CD4-positive, CD25-positive, alpha-beta regulatory T cell (primary cell): ENCODE data around the gene ENTR1. TPM values are rescaled to one million over a fixed set of nuclear protein-coding genes. Genes with fewer than 3 reads are reported as not detected.
A peak's percentile ranks its signal among the peaks of the same experiment; 100 is the strongest.

Source experiments
- ATAC-seq, 2 donors: fragments of 150-1000 bp; cut with Tn5 transposase; one replicate each; pipeline ENCODE4 v1.10.0; 2021; ENCODE audit warnings: low read depth in 2 of 2, moderate number of reproducible peaks in 2 of 2, moderate library complexity in 1 of 2
- DNase-seq, 3 donors: peaks; one replicate each; pipeline versions ENCODE4 v3.0.0 to v3.0.0-alpha.2; 2012 to 2022; ENCODE audit warnings: mixed read lengths in 1 of 3
- H3K27ac ChIP-seq: one replicate; pipeline ENCODE4 v1.7.0; 2013; ENCODE audit warnings: mild to moderate bottlenecking, low read length; ENCODE audit not compliant: insufficient read depth, poor library complexity, severe bottlenecking
- H3K27me3 ChIP-seq: one replicate; pipeline ENCODE4 v1.7.0; 2013; ENCODE audit warnings: low read length; ENCODE audit not compliant: control insufficient read depth, insufficient read depth
- H3K36me3 ChIP-seq: one replicate; pipeline ENCODE4 v1.7.0; 2013; ENCODE audit warnings: mild to moderate bottlenecking, low read length, moderate library complexity; ENCODE audit not compliant: control insufficient read depth, insufficient read depth
- H3K4me1 ChIP-seq: 2 replicates; pipeline ENCODE4 v1.7.0; 2013; ENCODE audit warnings: mild to moderate bottlenecking, low read length; ENCODE audit not compliant: insufficient read depth, control insufficient read depth, poor library complexity, severe bottlenecking
- H3K4me3 ChIP-seq: one replicate; pipeline ENCODE4 v1.7.0; 2013; ENCODE audit warnings: low read depth, mild to moderate bottlenecking, low read length, moderate library complexity
- H3K9me3 ChIP-seq, 2 experiments: 1 replicate in 1 of 2; 2 replicates in 1 of 2; pipeline ENCODE4 v1.7.0; 2013; ENCODE audit warnings: low read length in 2 of 2, mild to moderate bottlenecking in 1 of 2, moderate library complexity in 1 of 2; ENCODE audit not compliant: control insufficient read depth in 2 of 2
- H3K27ac Mint-ChIP-seq, 3 donors: one replicate each; pipeline ENCODE4 v1.8.0; 2020 to 2022; ENCODE audit warnings: mild to moderate bottlenecking in 3 of 3, mixed read lengths in 3 of 3, moderate library complexity in 2 of 3
- H3K27me3 Mint-ChIP-seq: one replicate; pipeline ENCODE4 v1.8.0; 2022; ENCODE audit warnings: mild to moderate bottlenecking, mixed read lengths
- H3K36me3 Mint-ChIP-seq: one replicate; pipeline ENCODE4 v1.8.0; 2020; ENCODE audit warnings: mixed read lengths
- H3K4me1 Mint-ChIP-seq, 4 donors: one replicate each; pipeline ENCODE4 v1.8.0; 2020 to 2022; ENCODE audit warnings: mixed read lengths in 4 of 4, mild to moderate bottlenecking in 1 of 4
- H3K4me3 Mint-ChIP-seq, 4 donors: one replicate each; pipeline ENCODE4 v1.8.0; 2020 to 2022; ENCODE audit warnings: mild to moderate bottlenecking in 4 of 4, mixed read lengths in 4 of 4, moderate library complexity in 3 of 4
- H3K9me3 Mint-ChIP-seq, 7 donors: one replicate each; pipeline ENCODE4 v1.8.0; 2020 to 2022; ENCODE audit warnings: mixed read lengths in 7 of 7, mild to moderate bottlenecking in 3 of 7, moderate library complexity in 2 of 7
- polyA plus RNA-seq, 4 donors: library from polyadenylated mRNA; unstranded; fragments of 300-500 nt; fragmentation: Illumina TruSeq; gene quantifications; one replicate each; pipeline ENCODE4 v1.2.3, GENCODE V29; 2021
- total RNA-seq: library from RNA; stranded (reverse); gene quantifications from one replicate; pipeline ENCODE4 v1.2.3, GENCODE V29; 2022

The ENTR1 gene, protein sequence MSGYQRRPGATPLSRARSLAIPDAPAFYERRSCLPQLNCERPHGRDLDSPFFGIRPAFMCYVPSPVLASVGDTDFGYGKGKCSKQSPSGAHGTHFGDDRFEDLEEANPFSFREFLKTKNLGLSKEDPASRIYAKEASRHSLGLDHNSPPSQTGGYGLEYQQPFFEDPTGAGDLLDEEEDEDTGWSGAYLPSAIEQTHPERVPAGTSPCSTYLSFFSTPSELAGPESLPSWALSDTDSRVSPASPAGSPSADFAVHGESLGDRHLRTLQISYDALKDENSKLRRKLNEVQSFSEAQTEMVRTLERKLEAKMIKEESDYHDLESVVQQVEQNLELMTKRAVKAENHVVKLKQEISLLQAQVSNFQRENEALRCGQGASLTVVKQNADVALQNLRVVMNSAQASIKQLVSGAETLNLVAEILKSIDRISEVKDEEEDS
- total RNA-seq (63.2 TPM), polyA plus RNA-seq (1 to 10 TPM; 7.8 to 9.9 (median 9.2) TPM)

- H3K4me1 ChIP-seq = peaks cover 29% of the 10 kb centered on the region
- H3K9me3 ChIP-seq = no peaks in the 10 kb centered on the region
- peaks cover 40% of the 10 kb centered on the region for H3K36me3 ChIP-seq
- H3K9me3 Mint-ChIP-seq = no peaks in the 10 kb centered on the region
- peaks cover 28% of the 10 kb centered on the region for H3K36me3 Mint-ChIP-seq
- peak within 1 kb of the TSS; percentile 86 to 95 (median 95) for H3K27ac Mint-ChIP-seq
- H3K27me3 Mint-ChIP-seq = no peaks in the 10 kb centered on the region
- H3K4me3 ChIP-seq = peak within 1 kb of the TSS; percentile 81
- H3K4me1 Mint-ChIP-seq = peaks cover 0 to 54% (median 27%) of the 10 kb centered on the region in 4 donors
- peak; percentile 86 to 89 for ATAC-seq
- H3K4me3 Mint-ChIP-seq = peak within 1 kb of the TSS; percentile 88 to 95 (median 92)
- peak; percentile 93 to 95 (median 94) for DNase-seq
- peak within 1 kb of the TSS; percentile 90 for H3K27ac ChIP-seq
- H3K27me3 ChIP-seq = no peaks in the 10 kb centered on the region
These were observed at the start of gene ENTR1, which contains the start of gene PMPCA for GRCh38 chr9:136410500-136411287. Gene ENTR1, minus strand, starts transcription at chr9:136410614. Its CDS starts 217 bp downstream, at chr9:136410397. Gene PMPCA, plus strand, starts transcription at chr9:136410658. Its CDS starts 11 bp downstream, at chr9:136410669.

DNA sequence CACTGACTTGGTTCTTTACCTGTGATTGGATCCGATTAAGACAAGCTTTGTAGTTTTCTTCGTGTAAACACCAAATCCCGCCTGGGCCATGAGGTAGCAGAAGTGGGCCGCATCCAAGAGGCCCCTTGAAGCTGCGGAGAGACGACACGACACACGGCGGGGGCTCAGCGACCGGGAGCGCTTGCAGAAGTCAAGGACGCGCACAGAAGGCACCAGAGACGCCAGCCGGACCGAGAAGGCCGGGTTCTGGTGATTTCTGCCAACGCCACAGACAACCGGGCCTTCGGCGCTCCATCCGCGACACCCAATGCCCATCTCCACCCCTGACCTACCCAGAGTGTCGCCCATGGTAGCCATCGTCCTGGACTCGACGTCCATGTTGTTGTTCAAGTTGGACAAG lies 49.0 kb upstream of the ENTR1 start:
- H3K36me3 Mint-ChIP-seq = peaks cover 26% of the 10 kb centered on the region
- no peaks in the 10 kb centered on the region for H3K27me3 Mint-ChIP-seq

DNA sequence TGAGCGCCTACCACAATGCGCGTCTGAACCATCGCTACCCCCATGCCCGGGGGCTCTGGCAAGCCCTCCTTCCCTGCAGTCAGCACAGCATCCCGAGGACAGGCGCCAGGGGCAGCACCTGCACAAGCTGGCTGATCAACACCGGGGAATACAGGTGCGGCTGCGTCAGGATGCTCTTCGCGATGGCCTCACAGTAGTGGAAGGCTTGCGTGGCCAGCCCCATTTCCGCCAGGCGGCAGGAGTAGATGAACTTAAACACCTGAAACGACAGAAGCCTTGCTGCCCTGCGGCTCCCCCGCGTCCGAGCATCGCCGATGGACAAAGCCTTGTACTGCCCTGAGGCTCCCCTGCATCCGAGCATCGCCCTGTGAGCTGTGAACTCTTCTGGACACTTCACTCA lies 46.9 kb upstream of the ENTR1 start:
- Histone ChIP-seq H3K4me1 (no peaks in the 10 kb centered on the region), H3K9me3 (no peaks in the 10 kb centered on the region), H3K36me3 (peaks cover 86% of the 10 kb centered on the region), H3K27ac (no peak overlapping the region), H3K4me3 (no peak overlapping the region), H3K27me3 (no peaks in the 10 kb centered on the region)
- Mint-ChIP-seq H3K9me3 (no peaks in the 10 kb centered on the region), H3K27me3 (no peaks in the 10 kb centered on the region), H3K4me1 (peaks cover 0 to 3% (median 1%) of the 10 kb centered on the region in 4 donors), H3K36me3 (peaks cover 33% of the 10 kb centered on the region), H3K27ac (no peak overlapping the region), H3K4me3 (no peak overlapping the region)
- no peak for ATAC-seq
- DNase-seq = no peak

More for the DNA sequence above, 49.0 kb upstream of the ENTR1 start:
- Mint-ChIP-seq H3K27ac (no peak overlapping the region), H3K4me3 (no peak overlapping the region), H3K4me1 (peaks cover 0 to 4% (median 0%) of the 10 kb centered on the region in 4 donors), H3K9me3 (no peaks in the 10 kb centered on the region)
- Histone ChIP-seq H3K36me3 (peaks cover 94% of the 10 kb centered on the region), H3K4me1 (no peaks in the 10 kb centered on the region), H3K4me3 (no peak overlapping the region), H3K27ac (no peak overlapping the region), H3K9me3 (no peaks in the 10 kb centered on the region), H3K27me3 (no peaks in the 10 kb centered on the region)
- no peak for DNase-seq
- ATAC-seq = no peak

- H3K4me3 ChIP-seq = no peak overlapping the region
- no peaks in the 10 kb centered on the region for H3K27me3 Mint-ChIP-seq
- no peak overlapping the region for H3K27ac Mint-ChIP-seq
- H3K36me3 Mint-ChIP-seq = peaks cover 32% of the 10 kb centered on the region
- H3K27ac ChIP-seq = no peak overlapping the region
- peaks cover 82% of the 10 kb centered on the region for H3K36me3 ChIP-seq
- no peaks in the 10 kb centered on the region for H3K27me3 ChIP-seq
- DNase-seq (no peak), ATAC-seq (no peak)
- peaks cover 0 to 3% (median under 1%) of the 10 kb centered on the region in 4 donors for H3K4me1 Mint-ChIP-seq
- H3K4me3 Mint-ChIP-seq = peak overlapping the region in 1 of 4 donors; percentile 7
- H3K4me1 ChIP-seq = no peaks in the 10 kb centered on the region
- H3K9me3 Mint-ChIP-seq = no peaks in the 10 kb centered on the region
- no peaks in the 10 kb centered on the region for H3K9me3 ChIP-seq
These were observed 45.8 kb upstream of the ENTR1 start for GRCh38 chr9:136456258-136456657.

DNA sequence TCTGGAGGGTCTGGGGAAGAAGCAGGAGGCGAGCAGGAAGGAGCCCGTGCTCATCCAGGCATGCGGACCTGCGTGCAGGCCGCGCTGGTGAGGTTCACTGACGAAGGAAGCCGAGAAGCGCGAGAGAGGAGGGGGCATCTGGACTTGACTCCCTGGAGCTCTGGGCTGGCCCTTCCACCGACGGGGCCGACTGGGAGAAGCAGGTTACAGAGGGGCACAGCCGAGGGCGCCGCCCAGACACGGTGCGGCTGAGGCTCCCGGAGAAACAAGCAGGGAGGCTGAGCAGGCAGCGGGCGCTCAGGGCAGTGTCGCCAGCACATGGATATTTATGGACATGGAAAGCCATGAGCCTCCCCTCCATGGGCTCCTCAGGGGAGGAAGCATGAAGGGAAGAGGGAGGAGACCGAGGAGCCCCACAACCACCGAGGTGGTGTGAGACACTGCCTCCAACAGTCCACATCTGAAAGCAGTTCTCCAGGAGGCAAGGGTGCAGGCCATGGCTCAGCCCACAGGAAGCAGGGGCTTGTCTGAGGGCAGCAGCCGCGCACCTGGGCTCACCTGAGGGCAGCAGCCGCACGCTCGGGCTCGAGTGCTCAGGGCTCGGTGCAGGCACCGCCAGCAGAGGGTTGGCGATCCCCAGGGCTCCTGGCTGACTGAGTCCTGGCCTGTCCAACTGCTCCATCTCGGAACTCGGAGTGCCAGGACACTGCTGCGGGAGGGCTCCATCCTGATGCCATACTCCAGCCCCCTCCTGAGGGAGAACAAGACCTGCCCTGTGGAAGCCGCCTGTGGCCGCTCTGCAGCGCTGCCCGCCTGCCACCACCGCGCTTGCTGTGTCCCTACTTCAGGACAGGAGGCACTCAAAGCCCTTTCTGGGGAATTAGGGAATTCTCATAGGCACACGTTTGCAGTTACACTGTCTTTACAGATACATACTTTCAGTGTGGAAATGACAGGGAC lies 44.9 kb upstream of the ENTR1 start:
- peak in 1 of 2 donors; percentile 15 for ATAC-seq
- Mint-ChIP-seq H3K9me3 (no peaks in the 10 kb centered on the region), H3K4me1 (peaks cover 0 to 3% (median under 1%) of the 10 kb centered on the region in 4 donors), H3K36me3 (peaks cover 35% of the 10 kb centered on the region), H3K4me3 (peak overlapping the region in 1 of 4 donors; percentile 13), H3K27ac (no peak overlapping the region), H3K27me3 (no peaks in the 10 kb centered on the region)
- Histone ChIP-seq H3K27ac (no peak overlapping the region), H3K9me3 (no peaks in the 10 kb centered on the region), H3K4me3 (no peak overlapping the region), H3K27me3 (no peaks in the 10 kb centered on the region), H3K4me1 (no peaks in the 10 kb centered on the region), H3K36me3 (peaks cover 82% of the 10 kb centered on the region)
- no peak for DNase-seq

GRCh38 chr9:136454026-136454796 lies 43.8 kb upstream of the ENTR1 start:
- DNase-seq (no peak), ATAC-seq (no peak)
- Mint-ChIP-seq H3K4me3 (no peak overlapping the region), H3K4me1 (peaks cover 0 to 3% (median under 1%) of the 10 kb centered on the region in 4 donors), H3K27ac (peak overlapping the region in 1 of 3 donors; percentile 54), H3K27me3 (no peaks in the 10 kb centered on the region), H3K9me3 (no peaks in the 10 kb centered on the region), H3K36me3 (peaks cover 32% of the 10 kb centered on the region)
- Histone ChIP-seq H3K27ac (no peak overlapping the region), H3K27me3 (no peaks in the 10 kb centered on the region), H3K36me3 (peaks cover 83% of the 10 kb centered on the region), H3K9me3 (no peaks in the 10 kb centered on the region), H3K4me3 (no peak overlapping the region), H3K4me1 (no peaks in the 10 kb centered on the region)
